Heart left ventricle (tissue), 13 donors: ENCODE measurements around the gene IST1.

Experiments
- CTCF ChIP-seq, 12 donors: fragments of 200-600 bp; sonication (generic) in 4 of 12; IDR thresholded peaks; one replicate each; pipeline versions ENCODE4 v1.5.0 to v1.8.0; 2018 to 2022; ENCODE audit warnings: antibody characterized with exemption in 12 of 12, mild to moderate bottlenecking in 5 of 12
- POLR2A ChIP-seq, 2 donors: fragments of 450-650 bp; IDR thresholded peaks; one replicate each; pipeline ENCODE4 v1.6.1; 2017; ENCODE audit warnings: antibody characterized with exemption in 2 of 2, mild to moderate bottlenecking in 2 of 2, moderate library complexity in 2 of 2
- donor health status: ischemic (EF 13 %, LVEDD 7.1; RV severe dilation, severe dysfunction).
- donor health status: DM: no; HTN: yes; CAD: no.
- donor health status: DM: no; HTN: no; CAD: no.
- donor health status: ischemic (EF 25% LVEDD 6.9; RV normal size, moderate dysfunction).
- donor health status: ischemic (EF 25% LVEDD 5.7; RV mildly dilated, moderate dysfunction).
- donor health status: ischemic (EF 35%, LVEDD 5.7; RV mildly dilated, moderate dysfunction).
- donor health status: nonischemic (EF 11% LVEDD 7.7; RV severe dilation, severe dysfunction).
- donor health status: DM: yes; HTN: yes; CAD: no.
- donor health status: PGD.
- donor health status: ischemic (EF 29% LVEDD 5.4; RV normal size, mild dysfunction).
- donor health status: nonischemic (EF 23%, LVEDD 6.1; RV moderate dilation, normal function).

GRCh38 chr16:71931001-71931400, 35.7 kb downstream of the IST1 start:
- no peak for TF ChIP-seq POLR2A (IDR thresholded peaks at IDR 0.05)
- no peak for TF ChIP-seq CTCF (IDR thresholded peaks at IDR 0.05)
